SK-N-MC (cell line): Measurements from ENCODE around the gene SERPINA1.

Experiments
- DNase-seq: peaks from one replicate; pipeline ENCODE4 v3.0.0-alpha.2; 2011; ENCODE audit warnings: low read depth, low spot score
- H3K27ac ChIP-seq: fragments of 200-600 bp; sonication (generic); 2 replicates; pipeline ENCODE4 v1.5.1; 2016; ENCODE audit warnings: mixed run types
- H3K36me3 ChIP-seq: fragments of 200-600 bp; sonication (generic); 2 replicates; pipeline ENCODE4 v1.6.1; 2017; ENCODE audit warnings: antibody characterized with exemption, low read length, mixed read lengths; ENCODE audit not compliant: insufficient read depth
- H3K4me3 ChIP-seq: fragments of 200-600 bp; sonication (generic); 2 replicates; pipeline ENCODE4 v1.5.1; 2016
- H3K9ac ChIP-seq: fragments of 200-600 bp; sonication (generic); 2 replicates; pipeline ENCODE4 v1.8.0; 2017; ENCODE audit warnings: mixed run types, mixed read lengths; ENCODE audit not compliant: insufficient read length
- H3K9me3 ChIP-seq: fragments of 200-600 bp; sonication (generic); 2 replicates; pipeline ENCODE4 v1.6.1; 2017; ENCODE audit warnings: low read depth, mild to moderate bottlenecking, antibody characterized with exemption, low read length, moderate library complexity, mixed read lengths
- EZH2 ChIP-seq: fragments of 200-600 bp; sonication (generic); IDR thresholded peaks from one replicate; pipeline ENCODE4 v1.6.1; 2017; ENCODE audit warnings: antibody characterized with exemption
- FOXP2 ChIP-seq: optimal IDR thresholded peaks from 2 replicates; pipeline ENCODE3; 2011; ENCODE audit warnings: mild to moderate bottlenecking, moderate library complexity; ENCODE audit not compliant: insufficient read depth; ENCODE audit errors: extremely low read length, control extremely low read depth
- POLR2AphosphoS5 ChIP-seq: IDR thresholded peaks from 2 replicates; pipeline ENCODE4 v1.6.1; 2012; ENCODE audit warnings: mild to moderate bottlenecking, low read depth, low read length, borderline replicate concordance

The SERPINA1 gene

GRCh38 chr14:94340533-94340932, 47.9 kb downstream of the SERPINA1 start:
- H3K27ac ChIP-seq, result no peak overlapping the region
- TF ChIP-seq FOXP2 (no peak), POLR2AphosphoS5 (no peak), EZH2 (no peak)
- H3K9ac ChIP-seq, result no peak overlapping the region
- no peaks in the 10 kb centered on the region for H3K9me3 ChIP-seq
- no peaks in the 10 kb centered on the region for H3K36me3 ChIP-seq
- no peak overlapping the region for H3K4me3 ChIP-seq
- no peak for DNase-seq

GRCh38 chr14:94338023-94338422, 50.4 kb downstream of the SERPINA1 start:
- Histone ChIP-seq H3K9me3 (no peaks in the 10 kb centered on the region), H3K36me3 (no peaks in the 10 kb centered on the region), H3K4me3 (no peak overlapping the region), H3K9ac (no peak overlapping the region), H3K27ac (no peak overlapping the region)
- no peak for DNase-seq
- no peak for TF ChIP-seq EZH2
- TF ChIP-seq FOXP2, result no peak
- TF ChIP-seq POLR2AphosphoS5, result no peak

- no peak overlapping the region for H3K27ac ChIP-seq
- no peak overlapping the region for H3K9ac ChIP-seq
- H3K4me3 ChIP-seq, result no peak overlapping the region
- H3K9me3 ChIP-seq, result no peaks in the 10 kb centered on the region
- no peak for DNase-seq
- TF ChIP-seq POLR2AphosphoS5 (no peak), FOXP2 (no peak), EZH2 (no peak)
- H3K36me3 ChIP-seq, result no peaks in the 10 kb centered on the region
These were observed 51.1 kb downstream of the SERPINA1 start for GRCh38 chr14:94337274-94337673.

- DNase-seq, result no peak
- H3K27ac ChIP-seq, result no peak overlapping the region
- TF ChIP-seq POLR2AphosphoS5 (no peak), FOXP2 (no peak), EZH2 (no peak)
These were observed 53.5 kb downstream of the SERPINA1 start for GRCh38 chr14:94334872-94335271.

GRCh38 chr14:94332587-94332986, 55.8 kb downstream of the SERPINA1 start:
- H3K9ac ChIP-seq, result no peak overlapping the region
- H3K36me3 ChIP-seq, result no peaks in the 10 kb centered on the region
- H3K4me3 ChIP-seq, result no peak overlapping the region
- H3K9me3 ChIP-seq, result no peaks in the 10 kb centered on the region
- TF ChIP-seq EZH2 (no peak), POLR2AphosphoS5 (no peak), FOXP2 (no peak)
- H3K27ac ChIP-seq, result no peak overlapping the region
- DNase-seq, result no peak

More at GRCh38 chr14:94334872-94335271, 53.5 kb downstream of the SERPINA1 start:
- H3K9me3 ChIP-seq, result no peaks in the 10 kb centered on the region
- H3K4me3 ChIP-seq, result no peak overlapping the region
- no peak overlapping the region for H3K9ac ChIP-seq
- H3K36me3 ChIP-seq, result no peaks in the 10 kb centered on the region

- TF ChIP-seq FOXP2, result no peak
- no peak for TF ChIP-seq POLR2AphosphoS5
- no peak for TF ChIP-seq EZH2
- H3K36me3 ChIP-seq, result no peaks in the 10 kb centered on the region
- no peak overlapping the region for H3K9ac ChIP-seq
- no peak overlapping the region for H3K4me3 ChIP-seq
- H3K9me3 ChIP-seq, result no peaks in the 10 kb centered on the region
- no peak overlapping the region for H3K27ac ChIP-seq
- no peak for DNase-seq
These were observed 56.3 kb downstream of the SERPINA1 start for GRCh38 chr14:94332063-94332583.

GRCh38 chr14:94331462-94331861, 56.9 kb downstream of the SERPINA1 start:
- Histone ChIP-seq H3K9ac (no peak overlapping the region), H3K36me3 (no peaks in the 10 kb centered on the region), H3K27ac (no peak overlapping the region), H3K9me3 (no peaks in the 10 kb centered on the region), H3K4me3 (no peak overlapping the region)
- TF ChIP-seq EZH2 (no peak), POLR2AphosphoS5 (no peak)
- no peak for DNase-seq

GRCh38 chr14:94330857-94331256, 57.5 kb downstream of the SERPINA1 start:
- no peak for DNase-seq
- H3K36me3 ChIP-seq, result no peaks in the 10 kb centered on the region
- no peak overlapping the region for H3K4me3 ChIP-seq
- H3K9ac ChIP-seq, result no peak overlapping the region
- no peaks in the 10 kb centered on the region for H3K9me3 ChIP-seq
- TF ChIP-seq FOXP2 (no peak), POLR2AphosphoS5 (no peak), EZH2 (no peak)
- no peak overlapping the region for H3K27ac ChIP-seq

- Histone ChIP-seq H3K9ac (no peak overlapping the region), H3K36me3 (no peaks in the 10 kb centered on the region), H3K4me3 (no peak overlapping the region), H3K9me3 (no peaks in the 10 kb centered on the region), H3K27ac (no peak overlapping the region)
- TF ChIP-seq FOXP2 (no peak), EZH2 (no peak), POLR2AphosphoS5 (no peak)
- no peak for DNase-seq
These were observed 58.0 kb downstream of the SERPINA1 start for GRCh38 chr14:94330432-94330831.
